ENCODE data around the gene FETUB. TPM values are rescaled to one million over a fixed set of nuclear protein-coding genes. Genes with fewer than 3 reads are reported as not detected.

The FETUB gene, protein sequence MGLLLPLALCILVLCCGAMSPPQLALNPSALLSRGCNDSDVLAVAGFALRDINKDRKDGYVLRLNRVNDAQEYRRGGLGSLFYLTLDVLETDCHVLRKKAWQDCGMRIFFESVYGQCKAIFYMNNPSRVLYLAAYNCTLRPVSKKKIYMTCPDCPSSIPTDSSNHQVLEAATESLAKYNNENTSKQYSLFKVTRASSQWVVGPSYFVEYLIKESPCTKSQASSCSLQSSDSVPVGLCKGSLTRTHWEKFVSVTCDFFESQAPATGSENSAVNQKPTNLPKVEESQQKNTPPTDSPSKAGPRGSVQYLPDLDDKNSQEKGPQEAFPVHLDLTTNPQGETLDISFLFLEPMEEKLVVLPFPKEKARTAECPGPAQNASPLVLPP
- total RNA-seq: not detected in 2 replicates

DNA sequence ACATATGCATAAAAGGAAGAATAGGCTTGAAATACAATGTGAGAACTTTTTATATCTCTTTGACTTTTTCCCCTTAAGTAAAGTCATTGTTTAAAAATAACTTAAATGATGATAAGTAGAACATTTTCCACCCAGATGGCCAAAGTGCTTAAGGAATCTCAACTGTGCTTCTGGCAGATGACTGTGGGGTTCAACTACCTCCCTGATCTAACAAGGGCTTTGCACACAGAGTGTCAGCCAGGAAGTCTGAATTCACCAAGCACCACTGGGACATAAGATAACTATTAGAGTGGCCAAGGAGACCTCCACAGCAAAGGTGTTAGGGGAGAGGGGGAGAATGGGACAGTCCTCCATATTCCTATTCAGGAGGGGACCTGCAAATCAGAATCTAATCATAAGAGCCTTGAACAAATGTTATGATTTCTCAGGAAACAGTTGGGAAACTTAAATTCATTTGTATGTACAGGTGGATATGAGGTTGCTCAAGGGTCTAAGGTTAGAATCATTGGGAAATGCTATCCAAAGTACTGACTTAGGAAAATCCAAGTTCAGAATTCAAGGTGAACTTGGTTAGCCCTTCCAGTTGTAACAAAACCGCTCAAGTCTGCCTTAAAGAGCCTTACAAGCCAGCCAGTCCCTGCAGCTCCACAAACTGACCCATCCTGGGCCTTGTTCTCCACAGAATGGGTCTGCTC, at the start of gene FETUB:
FETUB (plus strand) TSS at position 622 of the 695 bp plus-strand sequence; CDS start at position 684, 62 bp downstream.

DNA sequence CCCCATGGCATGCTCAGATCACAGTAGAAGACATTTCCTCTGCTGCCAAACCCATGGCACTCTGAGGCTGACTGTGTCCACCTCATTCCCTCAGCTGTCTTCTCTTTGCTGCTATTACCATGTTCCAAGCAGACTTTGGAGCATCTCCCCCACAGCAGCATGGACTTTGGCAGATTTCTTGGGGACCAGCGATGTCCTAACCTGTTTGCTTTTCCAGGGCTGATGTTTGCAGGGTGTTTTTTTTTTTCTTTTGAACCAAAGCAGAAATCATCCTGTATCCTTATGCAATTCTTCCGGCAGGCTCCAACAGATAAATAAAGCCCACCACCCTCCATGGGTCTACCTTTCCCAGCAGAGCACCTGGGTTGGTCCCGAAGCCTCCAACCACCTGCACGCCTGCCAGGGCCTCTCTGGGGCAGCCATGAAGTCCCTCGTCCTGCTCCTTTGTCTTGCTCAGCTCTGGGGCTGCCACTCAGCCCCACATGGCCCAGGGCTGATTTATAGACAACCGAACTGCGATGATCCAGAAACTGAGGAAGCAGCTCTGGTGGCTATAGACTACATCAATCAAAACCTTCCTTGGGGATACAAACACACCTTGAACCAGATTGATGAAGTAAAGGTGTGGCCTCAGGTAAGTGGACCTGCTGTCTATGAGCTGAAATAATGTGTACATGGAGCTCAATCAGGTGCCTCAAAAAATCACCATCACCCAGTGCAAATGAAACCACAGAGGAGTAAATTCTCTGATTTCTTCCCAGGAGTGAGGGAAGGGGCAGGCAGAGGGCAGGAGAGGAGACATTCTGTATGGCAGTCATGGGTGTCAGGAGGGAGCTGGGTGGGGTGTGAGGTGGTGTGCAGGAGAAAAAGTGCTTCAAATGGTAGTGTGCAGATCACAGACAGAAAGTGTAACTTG, 27.2 kb upstream of the FETUB start, which contains the start of gene AHSG:
AHSG (plus strand) TSS at position 340 of the 916 bp plus-strand sequence; CDS start at position 422, 82 bp downstream.

DNA sequence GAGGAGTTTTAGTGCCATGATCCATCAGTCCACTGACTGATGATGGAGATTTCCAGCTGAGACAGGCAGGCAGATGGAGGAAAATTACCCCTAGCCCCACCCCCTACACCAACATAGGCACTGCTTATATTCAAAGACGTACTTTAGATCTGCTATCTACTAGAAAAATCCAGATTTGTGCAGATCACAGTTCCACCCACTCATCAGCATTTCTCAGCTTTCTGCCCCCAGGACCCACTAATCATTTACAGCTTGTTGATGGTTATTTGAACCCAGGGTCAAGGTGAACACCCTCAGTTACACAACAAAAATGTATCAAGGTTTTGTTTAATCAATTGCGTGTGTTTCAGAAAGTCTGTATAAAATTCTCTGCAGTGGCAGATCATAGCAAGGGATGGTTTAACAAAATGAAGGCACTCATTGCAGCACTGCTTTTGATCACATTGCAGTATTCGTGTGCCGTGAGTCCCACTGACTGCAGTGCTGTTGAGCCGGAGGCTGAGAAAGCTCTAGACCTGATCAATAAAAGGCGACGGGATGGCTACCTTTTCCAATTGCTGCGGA, 25.5 kb downstream of the FETUB start, which contains the start of gene HRG:
HRG (plus strand) TSS at position 390 of the 564 bp plus-strand sequence; CDS start at position 408, 18 bp downstream.

Other genes with a start within 250 kb of the FETUB start
- gene CRYGS, start 96.0 kb upstream of the FETUB start, total RNA-seq: 0.43 and 0.48 TPM in 2 replicates
- gene TBCCD1, start 73.1 kb upstream of the FETUB start, total RNA-seq: 9.4 and 14.5 TPM in 2 replicates
- gene DNAJB11, start 69.7 kb upstream of the FETUB start, total RNA-seq: 36.4 and 51.6 TPM in 2 replicates
- not detected in 2 replicates for gene AHSG, start 27.3 kb upstream of the FETUB start, total RNA-seq
- gene HRG, start 25.6 kb downstream of the FETUB start, total RNA-seq: not detected in 2 replicates
- not detected in 2 replicates for gene KNG1, start 77.0 kb downstream of the FETUB start, total RNA-seq
- 511 and 723 TPM in 2 replicates for gene EIF4A2, start 143.2 kb downstream of the FETUB start, total RNA-seq
- 13.6 and 16.4 TPM in 2 replicates for gene RFC4, start 166.1 kb downstream of the FETUB start, total RNA-seq
- not detected in 2 replicates for gene ADIPOQ, start 202.3 kb downstream of the FETUB start, total RNA-seq